GM12878 (cell line): ENCODE results near the gene PPP6R1. TPM values are rescaled to one million over a fixed set of nuclear protein-coding genes. Genes with fewer than 3 reads are reported as not detected.

Experiments
- ATAC-seq: fragments of 200-7000 bp; cut with Tn5 transposase; 3 replicates; pipeline ENCODE4 v1.9.1; 2020; ENCODE audit warnings: mild to moderate bottlenecking, moderate library complexity
- BruUV-seq: library from RNA; stranded (reverse); fragments of 400-500 nt; replicated peaks from 2 replicates; lab custom pipeline; 2021; lab: Mats Ljungman, UMichigan
- CTCF ChIA-PET: fragments of 300-600 bp; sonication (Branson Sonifier 250); formaldehyde crosslinking; extraction: SDS; loops from one replicate; lab custom pipeline; 2021; ENCODE audit warnings: inconsistent platforms; lab: Yijun Ruan, JAX
- POLR2A ChIA-PET: fragments of 350-600 bp; formaldehyde crosslinking; extraction: SDS; loops from one replicate; lab custom pipeline; 2021; ENCODE audit warnings: inconsistent platforms; lab: Charles Lee
- RAD21 ChIA-PET: fragments of 300-600 bp; sonication (Branson Sonifier 250); formaldehyde crosslinking; loops from one replicate; lab custom pipeline; 2023; ENCODE audit warnings: antibody characterized with exemption; ENCODE audit not compliant: unreplicated experiment; lab: Charles Lee
- SMC1A ChIA-PET: fragments of 300-600 bp; sonication (Branson Sonifier 250); formaldehyde crosslinking; loops from one replicate; lab custom pipeline; 2023; ENCODE audit not compliant: unreplicated experiment, uncharacterized antibody; lab: Charles Lee
- DNase-seq: peaks from one replicate; pipeline ENCODE4 v3.0.0-alpha.2; 2011; ENCODE audit warnings: low read depth, low spot score
- FAIRE-seq: peaks from 3 replicates; lab custom pipeline; 2011; peaks lifted over from hg19 to GRCh38; lab: Jason Lieb, UNC
- H2AFZ ChIP-seq: 2 replicates; pipeline ENCODE4 v1.6.0; 2011; ENCODE audit warnings: low read depth, low read length, control low read depth; ENCODE audit not compliant: control insufficient read depth
- H3K27ac ChIP-seq: 2 replicates; pipeline ENCODE4 v1.5.1; 2011; ENCODE audit warnings: control low read depth; ENCODE audit not compliant: control insufficient read depth, insufficient read depth
- H3K27me3 ChIP-seq, 2 experiments: replicated peaks in 1 of 2; 2 replicates each; pipeline versions ENCODE4 v1.6.0 to v1.6.1; 2011; ENCODE audit warnings: low read length in 1 of 2; ENCODE audit not compliant: control insufficient read depth in 2 of 2, insufficient read depth in 2 of 2
- H3K36me3 ChIP-seq, 2 experiments: 2 replicates each; pipeline ENCODE4 v1.5.1; 2011; ENCODE audit warnings: low read length in 1 of 2; ENCODE audit not compliant: control insufficient read depth in 2 of 2, insufficient read depth in 2 of 2
- H3K4me1 ChIP-seq: 2 replicates; pipeline ENCODE4 v1.6.1; 2011; ENCODE audit warnings: mild to moderate bottlenecking, low read length, moderate library complexity, mixed read lengths; ENCODE audit not compliant: control insufficient read depth, insufficient read depth
- H3K4me2 ChIP-seq: 2 replicates; pipeline ENCODE4 v1.6.0; 2011; ENCODE audit warnings: control low read depth; ENCODE audit not compliant: control insufficient read depth, insufficient read depth
- H3K4me3 ChIP-seq: fragments of 200-600 bp; sonication (generic); 2 replicates; pipeline ENCODE4 v1.5.1; 2016
- H3K79me2 ChIP-seq: 2 replicates; pipeline ENCODE4 v1.6.0; 2011; ENCODE audit warnings: low read length; ENCODE audit not compliant: control insufficient read depth, insufficient read depth
- H3K9ac ChIP-seq: 2 replicates; pipeline ENCODE4 v1.8.0; 2011; ENCODE audit warnings: low read length, control low read depth, mixed read lengths; ENCODE audit not compliant: control insufficient read depth, insufficient read depth
- H3K9me3 ChIP-seq: replicated peaks from 3 replicates; pipeline ENCODE4 v1.5.1; 2011; ENCODE audit warnings: mild to moderate bottlenecking, low read length; ENCODE audit not compliant: control insufficient read depth, insufficient read depth
- H4K20me1 ChIP-seq: 2 replicates; pipeline ENCODE4 v1.6.0; 2011; ENCODE audit not compliant: control insufficient read depth, insufficient read depth
- BACH1 ChIP-seq: fragments of 450-650 bp; IDR thresholded peaks from 2 replicates; pipeline ENCODE4 v1.6.1; 2017; ENCODE audit warnings: mild to moderate bottlenecking, borderline replicate concordance
- EGR1 ChIP-seq, 2 experiments: IDR thresholded peaks; 1 replicate in 1 of 2; 2 replicates in 1 of 2; pipeline ENCODE4 v1.6.1; 2011 to 2012; ENCODE audit warnings: low read depth in 2 of 2, low read length in 2 of 2, borderline replicate concordance in 1 of 2, mild to moderate bottlenecking in 1 of 2, moderate library complexity in 1 of 2
- FOXM1 ChIP-seq: IDR thresholded peaks from 2 replicates; pipeline ENCODE4 v1.6.1; 2012; ENCODE audit warnings: low read depth, mild to moderate bottlenecking, inconsistent platforms, low read length, moderate library complexity
- HSF1 ChIP-seq: fragments of 150-350 bp; IDR thresholded peaks from 2 replicates; pipeline ENCODE4 v1.6.1; 2014; ENCODE audit warnings: mild to moderate bottlenecking, low read depth, low read length
- RAD21 ChIP-seq: IDR thresholded peaks from 2 replicates; pipeline ENCODE4 v1.6.1; 2011; ENCODE audit warnings: mild to moderate bottlenecking, low read depth, low read length, moderate library complexity; ENCODE audit not compliant: insufficient read depth
- RAD51 ChIP-seq: fragments of 450-650 bp; IDR thresholded peaks from 2 replicates; pipeline ENCODE4 v1.6.1; 2016; ENCODE audit warnings: moderate library complexity, mild to moderate bottlenecking, inconsistent platforms
- SMC3 ChIP-seq: IDR thresholded peaks from 2 replicates; pipeline ENCODE4 v1.6.1; 2011; ENCODE audit warnings: low read length, improper control_type of control experiment, borderline replicate concordance
- ZBTB11 ChIP-seq: fragments of 450-650 bp; formaldehyde crosslinking; IDR thresholded peaks from 2 replicates; pipeline ENCODE4 v1.5.0; 2022; ENCODE audit warnings: mild to moderate bottlenecking, missing genetic modification characterization
- ZSCAN29 ChIP-seq: fragments of 450-650 bp; IDR thresholded peaks from 2 replicates; pipeline ENCODE4 v1.6.1; 2017; ENCODE audit warnings: mild to moderate bottlenecking, moderate library complexity
- WGBS: methylation state at CpG from one replicate; pipeline ENCODE4 v1.1.6; 2016; ENCODE audit warnings: low lambda C conversion rate; ENCODE audit not compliant: insufficient replicate concordance, insufficient coverage; ENCODE audit errors: missing lambda C conversion rate; 5-methylcytosine and 5-hydroxymethylcytosine counted together
- in situ Hi-C: fragments of 300-500 bp; cut with MboI; formaldehyde crosslinking; loops from 9 replicates; pipeline ENCODE4 v1.14.3; 2018; ENCODE audit warnings: mixed read lengths
- intact Hi-C: fragments of 100-400 bp; cut with micrococcal nuclease; formaldehyde crosslinking; loops from one replicate; pipeline ENCODE4 v1.14.2; 2022; ENCODE audit not compliant: unreplicated experiment
- polyA plus RNA-seq, 11 experiments: library from polyadenylated mRNA; depleted of rRNA in 4 of 11; unstranded in 6 of 11; stranded (reverse) in 5 of 11; fragments of >200 nt; fragmentation: Nextera tagmentation in 4 of 11; fragmentation: Illumina TruSeq in 1 of 11; extraction: Ambion mirVana in 4 of 11; extraction: Trizol in 1 of 11; gene quantifications; 1 replicate in 1 of 11; 2 replicates in 10 of 11; pipeline versions ENCODE4 v1.2.1 to v1.2.3, GENCODE V29; 2011 to 2016; ENCODE audit warnings: inconsistent platforms in 2 of 11, missing spikeins in 2 of 11, low read depth in 1 of 11
- total RNA-seq, 4 experiments: library from RNA; depleted of rRNA in 3 of 4; stranded (reverse); fragments of >200 nt in 3 of 4; fragmentation: Illumina TruSeq in 1 of 4; extraction: Trizol in 1 of 4; gene quantifications; 2 replicates each; pipeline versions ENCODE4 v1.2.1 to v1.2.3, GENCODE V29; 2013 to 2021
- TF ChIP-seq, protein P1 (sequence below), 3 experiments: IDR thresholded peaks in 2 of 3; conservative IDR thresholded peaks in 1 of 3; 2 replicates each; pipeline ENCODE4 v1.5.1; 2011; ENCODE audit warnings: low read depth in 3 of 3, low read length in 3 of 3, mild to moderate bottlenecking in 3 of 3, control low read depth in 2 of 3, moderate library complexity in 2 of 3, inconsistent platforms in 1 of 3, mixed read lengths in 1 of 3; ENCODE audit not compliant: control insufficient read depth in 2 of 3, insufficient read depth in 1 of 3; ENCODE audit errors: extremely low read depth in 1 of 3

The PPP6R1 gene
- total and polyA plus RNA-seq, 10 of the 15 experiments (the other 5 are each of a cell fraction or from before 2014, with no cell fraction given), result 0.80 to 173 (median 63.7) TPM

DNA sequence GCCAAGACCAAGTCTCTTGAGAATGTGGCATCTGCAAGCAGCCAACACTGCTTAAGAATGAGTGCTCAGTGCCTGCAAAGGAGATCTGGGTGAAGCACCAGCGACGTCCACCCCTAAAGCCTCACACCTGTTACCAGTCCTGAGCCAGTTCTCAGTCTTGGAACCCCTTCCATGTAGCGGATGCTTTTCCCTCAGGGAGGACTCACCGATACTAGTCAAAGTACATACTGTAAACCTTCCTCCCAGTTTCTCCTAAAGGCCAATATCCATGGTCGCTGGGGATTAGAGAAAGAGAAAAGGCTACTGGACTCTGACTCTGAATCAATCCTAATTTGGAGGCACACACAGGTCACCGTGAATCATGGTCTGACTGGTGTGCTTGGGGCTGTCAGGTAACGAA lies 45.3 kb downstream of the PPP6R1 start (continued):
- TF ChIP-seq FOXM1, result no peak
- TF ChIP-seq HSF1, result no peak
- TF ChIP-seq BACH1, result no peak
- TF ChIP-seq ZSCAN29, result no peak
- TF ChIP-seq ZBTB11 (CRISPR knock-in tag), result no peak
- TF ChIP-seq RAD51, result no peak

DNA sequence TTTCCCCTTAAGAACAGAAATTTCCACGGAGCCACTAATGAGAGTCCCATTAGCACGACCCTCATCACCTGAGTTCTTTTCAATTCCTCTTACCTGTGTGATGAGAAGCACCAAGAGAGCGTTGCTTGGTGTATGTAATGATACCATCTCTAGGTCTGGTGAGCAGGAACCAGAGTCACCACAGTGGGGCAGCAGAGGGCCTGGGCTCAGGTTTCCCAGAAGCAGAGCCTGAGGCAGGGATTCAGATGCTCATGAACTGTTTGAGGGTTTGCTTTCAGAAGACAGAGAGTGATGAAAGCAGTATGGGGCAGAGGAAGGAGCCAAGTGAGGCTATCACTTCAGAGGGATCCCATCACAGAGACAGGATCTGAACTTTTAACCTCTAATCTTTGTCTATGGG lies 46.4 kb downstream of the PPP6R1 start:
- Histone ChIP-seq H3K4me1 (no peaks in the 10 kb centered on the region), H3K9me3 (peaks cover 3% of the 10 kb centered on the region; the same call in 1 of the 3 replicates), H3K4me3 (no peak overlapping the region), H2AFZ (no peak overlapping the region), H3K27me3 (no peaks in the 10 kb centered on the region), H3K9ac (no peak overlapping the region), H3K4me2 (no peak overlapping the region), H3K36me3 (no peaks in the 10 kb centered on the region), H3K79me2 (no peaks in the 10 kb centered on the region), H4K20me1 (no peaks in the 10 kb centered on the region), H3K27ac (no peak overlapping the region)
- RAD21 ChIA-PET, result interaction anchor here (1.2 kb wide), 1 partner anchor 205 kb away, joined by 5 read pairs; no protein-coding TSS in a partner anchor
- POLR2A ChIA-PET, result no interaction called here
- BruUV-seq, result no TSS peak
- ATAC-seq (peak; percentile 95), DNase-seq (peak; percentile 13), FAIRE-seq (no peak)
- in situ Hi-C loops (loop anchor here (5.0 kb wide), 1 partner anchor 205 kb away; no protein-coding TSS in a partner anchor), intact Hi-C loops (loop anchor here (1.0 kb wide), 1 partner anchor 206 kb away; no protein-coding TSS in a partner anchor)
- SMC1A ChIA-PET, result no interaction called here
- CTCF ChIA-PET, result interaction anchor here (0.8 to 1.2 kb wide), 5 partner anchors 47 to 201 kb away, joined by 3 to 4 read pairs (median 3); partner anchors contain the start of gene HSPBP1
- TF ChIP-seq, protein P1, sequence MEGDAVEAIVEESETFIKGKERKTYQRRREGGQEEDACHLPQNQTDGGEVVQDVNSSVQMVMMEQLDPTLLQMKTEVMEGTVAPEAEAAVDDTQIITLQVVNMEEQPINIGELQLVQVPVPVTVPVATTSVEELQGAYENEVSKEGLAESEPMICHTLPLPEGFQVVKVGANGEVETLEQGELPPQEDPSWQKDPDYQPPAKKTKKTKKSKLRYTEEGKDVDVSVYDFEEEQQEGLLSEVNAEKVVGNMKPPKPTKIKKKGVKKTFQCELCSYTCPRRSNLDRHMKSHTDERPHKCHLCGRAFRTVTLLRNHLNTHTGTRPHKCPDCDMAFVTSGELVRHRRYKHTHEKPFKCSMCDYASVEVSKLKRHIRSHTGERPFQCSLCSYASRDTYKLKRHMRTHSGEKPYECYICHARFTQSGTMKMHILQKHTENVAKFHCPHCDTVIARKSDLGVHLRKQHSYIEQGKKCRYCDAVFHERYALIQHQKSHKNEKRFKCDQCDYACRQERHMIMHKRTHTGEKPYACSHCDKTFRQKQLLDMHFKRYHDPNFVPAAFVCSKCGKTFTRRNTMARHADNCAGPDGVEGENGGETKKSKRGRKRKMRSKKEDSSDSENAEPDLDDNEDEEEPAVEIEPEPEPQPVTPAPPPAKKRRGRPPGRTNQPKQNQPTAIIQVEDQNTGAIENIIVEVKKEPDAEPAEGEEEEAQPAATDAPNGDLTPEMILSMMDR (IDR thresholded peaks at IDR 0.05 in 2 of 3, conservative IDR thresholded peaks at IDR 0.05 in 1 of 3; ENCODE audit: control insufficient read depth in 2 of 3, extremely low read depth in 1 of 3, insufficient read depth in 1 of 3, low read depth in 3 of 3, low read length in 3 of 3), result peak; percentile 59 to 78 (median 73)
- TF ChIP-seq SMC3 (peak; percentile 71), RAD21 (peak; percentile 80), ZBTB11 (CRISPR knock-in tag) (no peak), EGR1 (IDR thresholded peaks at IDR 0.05; ENCODE audit: borderline replicate concordance in 1 of 2, low read depth in 2 of 2, low read length in 2 of 2) (no peak)
- 20% methylated on average over 3 of the region's 3 CpGs for WGBS
